ENCODE data around the gene CERS6. TPM values are rescaled to one million over a fixed set of nuclear protein-coding genes. Genes with fewer than 3 reads are reported as not detected.

The CERS6 gene
- total and polyA plus RNA-seq, 10 of the 15 experiments (the other 5 are each of a cell fraction or from before 2014, with no cell fraction given), result 1.3 to 20.4 (median 14.1) TPM

DNA sequence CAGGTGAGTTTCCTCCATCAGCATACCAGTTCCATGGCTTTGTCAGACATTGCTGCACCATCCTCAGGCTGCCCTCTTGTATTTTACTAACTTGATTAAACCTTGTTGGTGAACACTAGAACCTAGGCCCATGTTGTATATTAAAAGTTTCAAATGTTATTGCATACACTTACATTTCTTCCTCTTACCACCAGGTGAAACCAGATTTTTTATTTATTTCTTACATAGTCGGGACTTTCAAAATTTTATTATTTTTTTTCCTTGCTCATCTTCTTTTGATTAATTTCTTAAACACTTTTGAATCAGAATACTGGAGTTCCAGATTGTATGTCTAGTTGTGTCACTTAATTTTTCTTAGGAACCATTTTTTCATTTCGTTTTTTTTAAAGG is 5.9 kb downstream of the CERS6 start:
- intact Hi-C loops (cut with micrococcal nuclease; ENCODE audit: unreplicated experiment) (loop anchor here (5.0 kb wide), 1 partner anchor 295 kb away; no protein-coding TSS in a partner anchor), in situ Hi-C loops (cut with MboI) (no loop called here)

More for the DNA sequence above, 5.9 kb downstream of the CERS6 start:
- WGBS (ENCODE audit: insufficient coverage, insufficient replicate concordance, low lambda C conversion rate, missing lambda C conversion rate), result 65% methylated on average over 2 of the region's 2 CpGs
- Histone ChIP-seq H3K9ac (ENCODE audit: control insufficient read depth, insufficient read depth, low read length) (no peak overlapping the region), H3K79me2 (ENCODE audit: control insufficient read depth, insufficient read depth, low read length) (peaks cover 100% of the 10 kb centered on the region), H3K9me3 (replicated peaks; ENCODE audit: control insufficient read depth, insufficient read depth, low read length) (no peaks in the 10 kb centered on the region), H3K27me3 (replicated peaks in 1 of 2; ENCODE audit: control insufficient read depth in 2 of 2, insufficient read depth in 2 of 2, low read length in 1 of 2) (no peaks in the 10 kb centered on the region), H3K4me2 (ENCODE audit: control insufficient read depth, insufficient read depth) (peak overlapping the region; percentile 11; the same call in 1 of the 2 replicates), H3K36me3 (ENCODE audit: control insufficient read depth in 2 of 2, insufficient read depth in 2 of 2, low read length in 1 of 2) (no peaks in the 10 kb centered on the region), H3K4me3 (peak overlapping the region; percentile 48; the same call in 1 of the 2 replicates), H3K4me1 (ENCODE audit: control insufficient read depth, insufficient read depth, low read length) (peaks cover 33% of the 10 kb centered on the region), H2AFZ (ENCODE audit: control insufficient read depth, low read depth, low read length) (no peak overlapping the region), H3K27ac (ENCODE audit: control insufficient read depth, insufficient read depth) (no peak overlapping the region; the same call in 1 of the 2 replicates), H4K20me1 (ENCODE audit: control insufficient read depth, insufficient read depth) (0 out of 2 replicates have a peak, but pooled peaks cover 2% of the 10 kb centered on the region)
- ATAC-seq (no peak), FAIRE-seq (no peak), DNase-seq (ENCODE audit: low read depth, low spot score) (no peak)
- RAD21 ChIA-PET (ENCODE audit: unreplicated experiment), result no interaction called here
- no TSS peak for BruUV-seq (replicated peaks)
- CTCF ChIA-PET, result no interaction called here
- no peak for TF ChIP-seq IRF5 (IDR thresholded peaks at IDR 0.05; ENCODE audit: borderline replicate concordance)
- TF ChIP-seq KAT2A (conservative IDR thresholded peaks at IDR 0.05; ENCODE audit: control insufficient read depth, low read depth, low read length), result no peak
- TF ChIP-seq RB1 (IDR thresholded peaks at IDR 0.05; ENCODE audit: borderline replicate concordance), result no peak
- TF ChIP-seq, protein P1, sequence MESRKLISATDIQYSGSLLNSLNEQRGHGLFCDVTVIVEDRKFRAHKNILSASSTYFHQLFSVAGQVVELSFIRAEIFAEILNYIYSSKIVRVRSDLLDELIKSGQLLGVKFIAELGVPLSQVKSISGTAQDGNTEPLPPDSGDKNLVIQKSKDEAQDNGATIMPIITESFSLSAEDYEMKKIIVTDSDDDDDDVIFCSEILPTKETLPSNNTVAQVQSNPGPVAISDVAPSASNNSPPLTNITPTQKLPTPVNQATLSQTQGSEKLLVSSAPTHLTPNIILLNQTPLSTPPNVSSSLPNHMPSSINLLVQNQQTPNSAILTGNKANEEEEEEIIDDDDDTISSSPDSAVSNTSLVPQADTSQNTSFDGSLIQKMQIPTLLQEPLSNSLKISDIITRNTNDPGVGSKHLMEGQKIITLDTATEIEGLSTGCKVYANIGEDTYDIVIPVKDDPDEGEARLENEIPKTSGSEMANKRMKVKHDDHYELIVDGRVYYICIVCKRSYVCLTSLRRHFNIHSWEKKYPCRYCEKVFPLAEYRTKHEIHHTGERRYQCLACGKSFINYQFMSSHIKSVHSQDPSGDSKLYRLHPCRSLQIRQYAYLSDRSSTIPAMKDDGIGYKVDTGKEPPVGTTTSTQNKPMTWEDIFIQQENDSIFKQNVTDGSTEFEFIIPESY (IDR thresholded peaks at IDR 0.05), result no peak
- 0 out of 6 replicates have a peak, but pooled peaks of 1 of the 3 experiments have one; percentile 10 for TF ChIP-seq CTCF (IDR thresholded peaks at IDR 0.05 in 2 of 3, conservative IDR thresholded peaks at IDR 0.05 in 1 of 3; ENCODE audit: control insufficient read depth in 2 of 3, extremely low read depth in 1 of 3, insufficient read depth in 1 of 3, low read depth in 3 of 3, low read length in 3 of 3)
- no peak for TF ChIP-seq KDM1A (IDR thresholded peaks at IDR 0.05; ENCODE audit: borderline replicate concordance)
- POLR2A ChIA-PET, result interaction anchor here (0.6 kb wide), 1 partner anchor 450 kb away, joined by 6 read pairs; no protein-coding TSS in a partner anchor
- SMC1A ChIA-PET (ENCODE audit: uncharacterized antibody, unreplicated experiment), result interaction anchor here (1.1 kb wide), 1 partner anchor 13 kb away, joined by 4 read pairs; no protein-coding TSS in a partner anchor

All from GM12878 (cell line).